Activated T-cell treated with anti-CD3 and anti-CD28 coated beads, Interleukin-2, amount 50 U/mL, for 1 hour (primary cell): ENCODE measurements around the gene JDP2.

ENCODE experiments used
- DNase-seq: peaks from one replicate; pipeline ENCODE4 v3.0.0-alpha.2; 2020

The JDP2 gene

GRCh38 chr14:75438486-75439080 lies 10.8 kb downstream of the JDP2 start:
- DNase-seq: no peak

- no peak for DNase-seq
Measured at GRCh38 chr14:75439989-75440388, 12.2 kb downstream of the JDP2 start.

- DNase-seq: no peak
Measured at GRCh38 chr14:75440733-75441477, 13.1 kb downstream of the JDP2 start.

GRCh38 chr14:75441728-75442127 lies 13.9 kb downstream of the JDP2 start:
- DNase-seq: no peak

GRCh38 chr14:75442166-75442565 lies 14.3 kb downstream of the JDP2 start:
- no peak for DNase-seq

- no peak for DNase-seq
Measured at GRCh38 chr14:75442642-75443041, 14.8 kb downstream of the JDP2 start.

GRCh38 chr14:75443203-75443969 lies 15.6 kb downstream of the JDP2 start:
- no peak for DNase-seq

- no peak for DNase-seq
Measured at GRCh38 chr14:75445236-75445635, 17.4 kb downstream of the JDP2 start.

- no peak for DNase-seq
Measured at GRCh38 chr14:75445963-75446362, 18.1 kb downstream of the JDP2 start.

- no peak for DNase-seq
Measured at GRCh38 chr14:75446447-75446846, 18.6 kb downstream of the JDP2 start.

GRCh38 chr14:75448209-75448608 lies 20.4 kb downstream of the JDP2 start:
- no peak for DNase-seq

- no peak for DNase-seq
Measured at GRCh38 chr14:75449036-75449435, 21.2 kb downstream of the JDP2 start.

- no peak for DNase-seq
Measured at GRCh38 chr14:75449696-75450095, 21.9 kb downstream of the JDP2 start.

- DNase-seq: no peak
Measured at GRCh38 chr14:75450381-75451276, 22.8 kb downstream of the JDP2 start.

- no peak for DNase-seq
Measured at GRCh38 chr14:75452324-75452723, 24.5 kb downstream of the JDP2 start.

GRCh38 chr14:75452900-75453816 lies 25.3 kb downstream of the JDP2 start:
- DNase-seq: no peak

- DNase-seq: no peak
Measured at GRCh38 chr14:75453817-75454434, 26.1 kb downstream of the JDP2 start.

- DNase-seq: no peak
Measured at GRCh38 chr14:75454963-75455546, 27.2 kb downstream of the JDP2 start.

- no peak for DNase-seq
Measured at GRCh38 chr14:75456069-75456996, 28.5 kb downstream of the JDP2 start.

GRCh38 chr14:75456997-75457335 lies 29.1 kb downstream of the JDP2 start:
- no peak for DNase-seq
